ENCODE data around the gene FSTL5.

- no peak for TF ChIP-seq CTCF (IDR thresholded peaks at IDR 0.05 in 2 of 3, conservative IDR thresholded peaks at IDR 0.05 in 1 of 3; ENCODE audit: borderline replicate concordance in 1 of 3, insufficient read depth in 1 of 3, low read depth in 2 of 3, low read length in 2 of 3)
- TF ChIP-seq ZBTB33 (IDR thresholded peaks at IDR 0.05; ENCODE audit: extremely low read depth, insufficient replicate concordance, low read length) = no peak
- TF ChIP-seq POLR2A (IDR thresholded peaks at IDR 0.05; ENCODE audit: borderline replicate concordance, extremely low read depth, insufficient read depth, insufficient read length) = no peak
- TF ChIP-seq ZNF274 (IDR thresholded peaks at IDR 0.05; ENCODE audit: low read depth, low read length) = no peak
- no peak for TF ChIP-seq MAX (IDR thresholded peaks at IDR 0.05)
These were observed 125.7 kb downstream of the FSTL5 start for GRCh38 chr4:162038112-162038511.
